ENCODE data around the gene ACAP1.

GRCh38 chr17:7313890-7314718, 22.2 kb upstream of the ACAP1 start:
- TF ChIP-seq CTCF (conservative IDR thresholded peaks at IDR 0.05) (no peak), ZFX (IDR thresholded peaks at IDR 0.05) (no peak)
